Pons (tissue), 1 donor: ENCODE data around the gene CSNK1G1.
A peak's percentile ranks its signal among the peaks of the same experiment; 100 is the strongest.
"Not testable (repeated sequence)": the region's sequence is repeated elsewhere in the genome, so short reads cannot be mapped to it uniquely, and the experiment has no call there.

Source experiments
- DNase-seq: peaks from one replicate; pipeline ENCODE4 v3.0.0-alpha.2; 2016; ENCODE audit warnings: low spot score

Gene CSNK1G1

GRCh38 chr15:64237677-64238076 lies 118.3 kb downstream of the CSNK1G1 start:
- no peak for DNase-seq

- DNase-seq = no peak
Observed at GRCh38 chr15:64236156-64236894, 119.6 kb downstream of the CSNK1G1 start.

- DNase-seq = no peak
Observed at GRCh38 chr15:64235552-64235951, 120.4 kb downstream of the CSNK1G1 start.

- DNase-seq = no peak
Observed at GRCh38 chr15:64233299-64233698, 122.7 kb downstream of the CSNK1G1 start.

- no peak for DNase-seq
Observed at GRCh38 chr15:64232400-64232799, 123.6 kb downstream of the CSNK1G1 start.

GRCh38 chr15:64229129-64229724 lies 126.7 kb downstream of the CSNK1G1 start:
- no peak for DNase-seq

GRCh38 chr15:64225804-64226203 lies 130.2 kb downstream of the CSNK1G1 start:
- DNase-seq = no peak

GRCh38 chr15:64224511-64224910 lies 131.5 kb downstream of the CSNK1G1 start:
- peak; percentile 19 for DNase-seq

GRCh38 chr15:64223882-64224281 lies 132.1 kb downstream of the CSNK1G1 start:
- DNase-seq = no peak

- no peak for DNase-seq
Observed at GRCh38 chr15:64222573-64223366, 133.2 kb downstream of the CSNK1G1 start.

GRCh38 chr15:64221911-64222310 lies 134.1 kb downstream of the CSNK1G1 start:
- DNase-seq = not testable (repeated sequence)

- not testable (repeated sequence) for DNase-seq
Observed at GRCh38 chr15:64217429-64217750, 138.6 kb downstream of the CSNK1G1 start.

- DNase-seq = peak; percentile 7
Observed at GRCh38 chr15:64216730-64217428, 139.1 kb downstream of the CSNK1G1 start.

- DNase-seq = no peak
Observed at GRCh38 chr15:64216196-64216595, 139.8 kb downstream of the CSNK1G1 start.

GRCh38 chr15:64213646-64214045 lies 142.3 kb downstream of the CSNK1G1 start:
- DNase-seq = no peak

GRCh38 chr15:64211696-64212095 lies 144.3 kb downstream of the CSNK1G1 start:
- DNase-seq = no peak

GRCh38 chr15:64210371-64210770 lies 145.6 kb downstream of the CSNK1G1 start:
- no peak for DNase-seq

GRCh38 chr15:64209680-64210334 lies 146.2 kb downstream of the CSNK1G1 start:
- no peak for DNase-seq

GRCh38 chr15:64205202-64205601 lies 150.8 kb downstream of the CSNK1G1 start:
- no peak for DNase-seq

- DNase-seq = no peak
Observed at GRCh38 chr15:64197425-64197824, 158.5 kb downstream of the CSNK1G1 start.

- no peak for DNase-seq
Observed at GRCh38 chr15:64193971-64194370, 162.0 kb downstream of the CSNK1G1 start.
